Caco-2 (cell line): Measurements from ENCODE around the gene CEP41. TPM values are rescaled to one million over a fixed set of nuclear protein-coding genes. Genes with fewer than 3 reads are reported as not detected.

ENCODE experiments used
- BruUV-seq: library from RNA; stranded (reverse); fragments of 400-500 nt; replicated peaks from 2 replicates; lab custom pipeline; 2021; lab: Mats Ljungman, UMichigan
- CTCF ChIA-PET: fragments of 300-600 bp; sonication (Branson Sonifier 250); formaldehyde crosslinking; loops from one replicate; lab custom pipeline; 2022; ENCODE audit warnings: antibody characterized with exemption; lab: Charles Lee
- POLR2A ChIA-PET: fragments of 300-600 bp; sonication (Branson Sonifier 250); formaldehyde crosslinking; loops from one replicate; lab custom pipeline; 2022; ENCODE audit warnings: antibody characterized with exemption; lab: Charles Lee
- DNase-seq, 2 experiments: peaks; one replicate each; pipeline versions ENCODE4 v3.0.0 to v3.0.0-alpha.2; 2020 to 2022
- H3K27me3 ChIP-seq: replicated peaks from 2 replicates; pipeline ENCODE4 v1.6.0; 2011; ENCODE audit warnings: low read length; ENCODE audit not compliant: control insufficient read depth, insufficient read depth
- H3K36me3 ChIP-seq: 2 replicates; pipeline ENCODE4 v1.5.1; 2011; ENCODE audit warnings: low read length; ENCODE audit not compliant: control insufficient read depth, insufficient read depth
- H3K4me1 ChIP-seq: fragments of 250-450 bp; sonication (Bioruptor Pico); 2 replicates; pipeline ENCODE4 v1.5.1; 2020; ENCODE audit warnings: mild to moderate bottlenecking
- H3K4me3 ChIP-seq: 2 replicates; pipeline ENCODE4 v1.5.1; 2011; ENCODE audit warnings: low read depth, mild to moderate bottlenecking, control low read depth, low read length
- H3K9me3 ChIP-seq: fragments of 250-450 bp; sonication (Bioruptor Pico); 2 replicates; pipeline ENCODE4 v1.5.1; 2020; ENCODE audit warnings: mild to moderate bottlenecking, moderate library complexity
- H3K27ac Mint-ChIP-seq: one replicate; pipeline ENCODE4 v1.8.0; 2022; ENCODE audit warnings: mixed read lengths; ENCODE audit not compliant: unreplicated experiment
- H3K27me3 Mint-ChIP-seq: one replicate; pipeline ENCODE4 v1.8.0; 2022; ENCODE audit warnings: mixed read lengths; ENCODE audit not compliant: insufficient read depth, unreplicated experiment
- H3K36me3 Mint-ChIP-seq: one replicate; pipeline ENCODE4 v1.8.0; 2022; ENCODE audit warnings: mild to moderate bottlenecking, mixed read lengths; ENCODE audit not compliant: insufficient read depth, unreplicated experiment
- H3K4me1 Mint-ChIP-seq: one replicate; pipeline ENCODE4 v1.8.0; 2022; ENCODE audit warnings: low read depth, mixed read lengths; ENCODE audit not compliant: unreplicated experiment
- H3K4me3 Mint-ChIP-seq: one replicate; pipeline ENCODE4 v1.8.0; 2022; ENCODE audit warnings: mild to moderate bottlenecking, moderate library complexity, mixed read lengths; ENCODE audit not compliant: unreplicated experiment
- H3K9me3 Mint-ChIP-seq: one replicate; pipeline ENCODE4 v1.8.0; 2022; ENCODE audit warnings: mixed read lengths; ENCODE audit not compliant: unreplicated experiment
- CTCF ChIP-seq, 2 experiments: fragments of 200-600 bp in 1 of 2; IDR thresholded peaks; 1 replicate in 1 of 2; 2 replicates in 1 of 2; pipeline versions ENCODE4 v1.5.1 to v1.8.0; 2011 to 2022; ENCODE audit warnings: antibody characterized with exemption in 1 of 2, control low read depth in 1 of 2, inconsistent platforms in 1 of 2, low read depth in 1 of 2, low read length in 1 of 2, mild to moderate bottlenecking in 1 of 2, moderate library complexity in 1 of 2; ENCODE audit not compliant: insufficient read depth in 1 of 2, severe bottlenecking in 1 of 2, unreplicated experiment in 1 of 2
- intact Hi-C: fragments of 100-400 bp; cut with micrococcal nuclease; formaldehyde crosslinking; loops from one replicate; pipeline ENCODE4 v1.10.0; 2022; ENCODE audit not compliant: unreplicated experiment
- total RNA-seq: library from RNA; stranded (reverse); gene quantifications from 2 replicates; pipeline ENCODE4 v1.2.3, GENCODE V29; 2022

CEP41 gene
- total RNA-seq, 1 experiment from 2014 or later = 14.9 TPM

- Mint-ChIP-seq H3K9me3 (peaks cover 10% of the 10 kb centered on the region), H3K36me3 (peaks cover 14% of the 10 kb centered on the region), H3K4me3 (peak overlapping the region; percentile 48), H3K27ac (peak overlapping the region; percentile 80), H3K27me3 (no peaks in the 10 kb centered on the region), H3K4me1 (peaks cover 36% of the 10 kb centered on the region)
- CTCF ChIA-PET = no interaction called here
- no peak for TF ChIP-seq CTCF (IDR thresholded peaks at IDR 0.05; ENCODE audit: insufficient read depth in 1 of 2, low read depth in 1 of 2, low read length in 1 of 2, severe bottlenecking in 1 of 2, unreplicated experiment in 1 of 2)
- POLR2A ChIA-PET = no interaction called here
- no TSS peak for BruUV-seq
- no peak overlapping the region for H3K4me3 ChIP-seq
- no peaks in the 10 kb centered on the region for H3K9me3 ChIP-seq
- peaks cover 52% of the 10 kb centered on the region for H3K4me1 ChIP-seq
- H3K27me3 ChIP-seq = no peaks in the 10 kb centered on the region
- DNase-seq = peak; percentile 58 to 68
- intact Hi-C loops = no loop called here
- 0 out of 2 replicates have a peak, but pooled peaks cover 2% of the 10 kb centered on the region for H3K36me3 ChIP-seq
Measured at GRCh38 chr7:130369110-130369711, 71.6 kb downstream of the CEP41 start.

- Histone ChIP-seq H3K27me3 (no peaks in the 10 kb centered on the region), H3K36me3 (0 out of 2 replicates have a peak, but pooled peaks cover 2% of the 10 kb centered on the region), H3K4me1 (peaks cover 47% of the 10 kb centered on the region), H3K4me3 (no peak overlapping the region), H3K9me3 (no peaks in the 10 kb centered on the region)
- no TSS peak for BruUV-seq
- POLR2A ChIA-PET = no interaction called here
- H3K4me3 Mint-ChIP-seq = no peak overlapping the region
- H3K4me1 Mint-ChIP-seq = peaks cover 31% of the 10 kb centered on the region
- peak overlapping the region; percentile 80 for H3K27ac Mint-ChIP-seq
- CTCF ChIA-PET = no interaction called here
- no peaks in the 10 kb centered on the region for H3K27me3 Mint-ChIP-seq
- peaks cover 10% of the 10 kb centered on the region for H3K9me3 Mint-ChIP-seq
- intact Hi-C loops = no loop called here
- H3K36me3 Mint-ChIP-seq = peaks cover 6% of the 10 kb centered on the region
- no peak for TF ChIP-seq CTCF (IDR thresholded peaks at IDR 0.05; ENCODE audit: insufficient read depth in 1 of 2, low read depth in 1 of 2, low read length in 1 of 2, severe bottlenecking in 1 of 2, unreplicated experiment in 1 of 2)
- DNase-seq = no peak
Measured at GRCh38 chr7:130367836-130368746, 72.7 kb downstream of the CEP41 start.

- POLR2A ChIA-PET = no interaction called here
- peaks cover 22% of the 10 kb centered on the region for H3K4me1 Mint-ChIP-seq
- H3K9me3 Mint-ChIP-seq = peaks cover 8% of the 10 kb centered on the region
- H3K4me1 ChIP-seq = peaks cover 38% of the 10 kb centered on the region
- no peaks in the 10 kb centered on the region for H3K27me3 ChIP-seq
- no peak overlapping the region for H3K4me3 Mint-ChIP-seq
- H3K27ac Mint-ChIP-seq = peak overlapping the region; percentile 80
- no TSS peak for BruUV-seq
- no peaks in the 10 kb centered on the region for H3K27me3 Mint-ChIP-seq
- no peak for DNase-seq
- peaks cover 6% of the 10 kb centered on the region for H3K36me3 Mint-ChIP-seq
- H3K36me3 ChIP-seq = 0 out of 2 replicates have a peak, but pooled peaks cover 2% of the 10 kb centered on the region
- no peak overlapping the region for H3K4me3 ChIP-seq
- no peak for TF ChIP-seq CTCF (IDR thresholded peaks at IDR 0.05; ENCODE audit: insufficient read depth in 1 of 2, low read depth in 1 of 2, low read length in 1 of 2, severe bottlenecking in 1 of 2, unreplicated experiment in 1 of 2)
- intact Hi-C loops = no loop called here
- no peaks in the 10 kb centered on the region for H3K9me3 ChIP-seq
- CTCF ChIA-PET = no interaction called here
Measured at GRCh38 chr7:130367088-130367755, 73.6 kb downstream of the CEP41 start.
